Neural cell (in vitro differentiated cells): ENCODE results near the gene RITA1. TPM values are rescaled to one million over a fixed set of nuclear protein-coding genes. Genes with fewer than 3 reads are reported as not detected.

ENCODE experiments used
- H2AFZ ChIP-seq: fragments of 200-600, 300-800 bp; sonication (generic), shearing (Covaris generic); 2 replicates; pipeline ENCODE4 v1.6.0; 2014; ENCODE audit warnings: low read depth, mild to moderate bottlenecking, antibody characterized with exemption, low read length, moderate library complexity
- H3F3A ChIP-seq: fragments of 200-600 bp; shearing (Covaris generic); 2 replicates; pipeline ENCODE4 v1.6.1; 2016; ENCODE audit warnings: mild to moderate bottlenecking, moderate library complexity, mixed read lengths, antibody characterized with exemption, low read length; ENCODE audit not compliant: insufficient read depth, poor library complexity, severe bottlenecking
- H3K27ac ChIP-seq: fragments of 200-600, 300-800 bp; sonication (generic), shearing (Covaris generic); 2 replicates; pipeline ENCODE4 v1.5.1; 2014; ENCODE audit warnings: mild to moderate bottlenecking, low read length, moderate library complexity
- H3K27me3 ChIP-seq: fragments of 300-800, 200-600 bp; sonication (generic), shearing (Covaris generic); 2 replicates; pipeline ENCODE4 v1.6.0; 2014; ENCODE audit warnings: mild to moderate bottlenecking, low read depth, low read length, moderate library complexity; ENCODE audit not compliant: insufficient read depth
- H3K36me3 ChIP-seq: fragments of 300-800, 200-600 bp; sonication (generic), shearing (Covaris generic); 2 replicates; pipeline ENCODE4 v1.5.1; 2014; ENCODE audit warnings: mild to moderate bottlenecking, antibody characterized with exemption, low read length, moderate library complexity; ENCODE audit not compliant: insufficient read depth
- H3K4me2 ChIP-seq: fragments of 300-800, 200-600 bp; sonication (generic), shearing (Covaris generic); 2 replicates; pipeline ENCODE4 v1.6.0; 2014; ENCODE audit warnings: mild to moderate bottlenecking, low read length
- H3K4me3 ChIP-seq: fragments of 300-800, 200-600 bp; sonication (generic), shearing (Covaris generic); 2 replicates; pipeline ENCODE4 v1.5.1; 2014; ENCODE audit warnings: mild to moderate bottlenecking, low read length, moderate library complexity
- H3K79me2 ChIP-seq: fragments of 200-600 bp; shearing (Covaris generic); replicated peaks from 2 replicates; pipeline ENCODE4 v1.6.0; 2014; ENCODE audit warnings: mild to moderate bottlenecking, low read length, moderate library complexity; ENCODE audit not compliant: insufficient read depth
- H3K9ac ChIP-seq: fragments of 300-800, 200-600 bp; sonication (generic), shearing (Covaris generic); 2 replicates; pipeline ENCODE4 v1.6.1; 2016; ENCODE audit warnings: mild to moderate bottlenecking, low read length, mixed read lengths
- H3K9me2 ChIP-seq: fragments of 200-600 bp; shearing (Covaris generic); 2 replicates; pipeline ENCODE4 v1.6.1; 2016; ENCODE audit warnings: mild to moderate bottlenecking, low read length, mixed read lengths; ENCODE audit not compliant: insufficient read depth
- H3K9me3 ChIP-seq: fragments of 200-600, 300-800 bp; sonication (generic), shearing (Covaris generic); 2 replicates; pipeline ENCODE4 v1.6.1; 2016; ENCODE audit warnings: mild to moderate bottlenecking, mixed run types, low read length, moderate library complexity, mixed read lengths
- H4K20me1 ChIP-seq: fragments of 200-600 bp; shearing (Covaris generic); 2 replicates; pipeline ENCODE4 v1.6.1; 2016; ENCODE audit warnings: mild to moderate bottlenecking, mixed run types; ENCODE audit not compliant: insufficient read depth
- EP300 ChIP-seq: fragments of 450-650 bp; conservative IDR thresholded peaks from 2 replicates; pipeline ENCODE4 v1.6.1; 2014; ENCODE audit warnings: antibody characterized with exemption, mild to moderate bottlenecking, moderate library complexity; ENCODE audit not compliant: poor library complexity, severe bottlenecking
- EZH2 ChIP-seq: fragments of 200-600, 300-800 bp; shearing (Covaris generic), sonication (generic); IDR thresholded peaks from 2 replicates; pipeline ENCODE4 v1.6.1; 2014; ENCODE audit warnings: antibody characterized with exemption, low read length, borderline replicate concordance, mild to moderate bottlenecking; ENCODE audit not compliant: insufficient read depth, poor library complexity, severe bottlenecking
- MXI1 ChIP-seq: fragments of 450-650 bp; conservative IDR thresholded peaks from 2 replicates; pipeline ENCODE4 v1.6.1; 2014; ENCODE audit warnings: antibody characterized with exemption, mild to moderate bottlenecking; ENCODE audit not compliant: poor library complexity, severe bottlenecking
- POLR2AphosphoS5 ChIP-seq: IDR thresholded peaks from 2 replicates; pipeline ENCODE4 v1.6.1; 2012
- RAD21 ChIP-seq: fragments of 450-650 bp; conservative IDR thresholded peaks from 2 replicates; pipeline ENCODE4 v1.6.1; 2014; ENCODE audit warnings: antibody characterized with exemption, mild to moderate bottlenecking, moderate library complexity
- REST ChIP-seq: IDR thresholded peaks from 2 replicates; pipeline ENCODE4 v1.6.1; 2012; ENCODE audit warnings: borderline replicate concordance
- SMC3 ChIP-seq: fragments of 450-650 bp; conservative IDR thresholded peaks from 2 replicates; pipeline ENCODE4 v1.6.1; 2014; ENCODE audit warnings: antibody characterized with exemption, mild to moderate bottlenecking, moderate library complexity; ENCODE audit not compliant: poor library complexity
- TAF1 ChIP-seq: IDR thresholded peaks from 2 replicates; pipeline ENCODE4 v1.6.1; 2012; ENCODE audit warnings: low read depth
- polyA plus RNA-seq: library from polyadenylated mRNA; depleted of rRNA; stranded (reverse); fragments of >200 nt; gene quantifications from 2 replicates; pipeline ENCODE4 v1.2.3, GENCODE V29; 2014
- TF ChIP-seq, protein P1 (sequence below): fragments of 450-650 bp; IDR thresholded peaks from 2 replicates; pipeline ENCODE4 v1.5.1; 2014; ENCODE audit warnings: antibody characterized with exemption, mild to moderate bottlenecking, moderate library complexity; ENCODE audit not compliant: poor library complexity, severe bottlenecking

The RITA1 gene
- polyA plus RNA-seq, 1 donor from 2014 or later = 23.3 TPM

DNA sequence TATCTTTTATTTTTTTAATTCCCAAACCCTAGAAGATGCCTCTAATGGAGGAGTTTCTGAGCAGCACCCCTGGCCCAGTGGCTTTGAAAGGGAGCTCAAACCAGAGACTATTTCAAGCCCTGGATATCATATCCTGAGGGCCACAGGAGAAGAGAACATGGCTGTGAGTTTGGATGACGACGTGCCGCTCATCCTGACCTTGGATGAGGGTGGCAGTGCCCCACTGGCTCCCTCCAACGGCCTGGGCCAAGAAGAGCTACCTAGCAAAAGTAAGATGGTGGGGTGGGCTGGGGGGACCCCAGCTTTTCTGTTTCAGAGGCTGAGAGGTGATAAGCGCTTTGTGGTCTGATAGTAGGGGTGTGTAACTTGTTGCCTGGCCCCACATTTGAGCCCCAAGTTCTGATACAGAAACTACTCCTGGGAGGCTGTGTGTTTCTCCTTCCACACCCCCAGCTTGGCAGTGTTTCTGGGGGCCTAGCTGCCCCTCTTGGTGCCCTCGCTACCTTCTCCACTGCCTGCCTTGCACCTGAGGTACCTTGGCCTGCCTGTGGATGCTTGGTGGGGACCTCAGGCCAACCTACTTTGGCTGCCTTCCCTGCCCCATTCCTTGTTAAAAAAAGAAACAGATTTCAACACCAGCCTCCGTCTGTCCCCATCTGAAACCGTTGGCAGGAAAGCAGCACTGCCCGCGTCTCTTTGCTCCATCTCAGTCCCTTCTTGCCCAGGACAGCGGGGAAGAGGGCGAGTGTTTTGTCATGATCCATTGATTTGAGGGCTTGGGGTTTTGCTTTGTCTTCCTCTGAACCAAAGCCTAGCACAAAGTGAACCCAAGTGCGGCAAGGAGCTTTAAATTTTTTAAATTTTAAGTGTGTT is 41.4 kb downstream of the RITA1 start:
- H3K4me3 ChIP-seq = no peak overlapping the region
- no peaks in the 10 kb centered on the region for H4K20me1 ChIP-seq
- H3K9me2 ChIP-seq = no peaks in the 10 kb centered on the region
- H3F3A ChIP-seq = no peaks in the 10 kb centered on the region
- no peak for TF ChIP-seq EP300
- no peak for TF ChIP-seq EZH2
- no peak for TF ChIP-seq RAD21
- no peak for TF ChIP-seq POLR2AphosphoS5
- TF ChIP-seq MXI1 = no peak
- TF ChIP-seq TAF1 = no peak
- TF ChIP-seq REST = no peak
- TF ChIP-seq, protein P1, sequence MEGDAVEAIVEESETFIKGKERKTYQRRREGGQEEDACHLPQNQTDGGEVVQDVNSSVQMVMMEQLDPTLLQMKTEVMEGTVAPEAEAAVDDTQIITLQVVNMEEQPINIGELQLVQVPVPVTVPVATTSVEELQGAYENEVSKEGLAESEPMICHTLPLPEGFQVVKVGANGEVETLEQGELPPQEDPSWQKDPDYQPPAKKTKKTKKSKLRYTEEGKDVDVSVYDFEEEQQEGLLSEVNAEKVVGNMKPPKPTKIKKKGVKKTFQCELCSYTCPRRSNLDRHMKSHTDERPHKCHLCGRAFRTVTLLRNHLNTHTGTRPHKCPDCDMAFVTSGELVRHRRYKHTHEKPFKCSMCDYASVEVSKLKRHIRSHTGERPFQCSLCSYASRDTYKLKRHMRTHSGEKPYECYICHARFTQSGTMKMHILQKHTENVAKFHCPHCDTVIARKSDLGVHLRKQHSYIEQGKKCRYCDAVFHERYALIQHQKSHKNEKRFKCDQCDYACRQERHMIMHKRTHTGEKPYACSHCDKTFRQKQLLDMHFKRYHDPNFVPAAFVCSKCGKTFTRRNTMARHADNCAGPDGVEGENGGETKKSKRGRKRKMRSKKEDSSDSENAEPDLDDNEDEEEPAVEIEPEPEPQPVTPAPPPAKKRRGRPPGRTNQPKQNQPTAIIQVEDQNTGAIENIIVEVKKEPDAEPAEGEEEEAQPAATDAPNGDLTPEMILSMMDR = no peak
- TF ChIP-seq SMC3 = no peak
- H3K4me2 ChIP-seq = no peak overlapping the region
- H3K9me3 ChIP-seq = peaks cover 6% of the 10 kb centered on the region
- no peak overlapping the region for H3K27ac ChIP-seq
- no peaks in the 10 kb centered on the region for H3K79me2 ChIP-seq
- H3K36me3 ChIP-seq = no peaks in the 10 kb centered on the region
- no peaks in the 10 kb centered on the region for H3K27me3 ChIP-seq
- no peak overlapping the region for H2AFZ ChIP-seq
- no peak overlapping the region for H3K9ac ChIP-seq

DNA sequence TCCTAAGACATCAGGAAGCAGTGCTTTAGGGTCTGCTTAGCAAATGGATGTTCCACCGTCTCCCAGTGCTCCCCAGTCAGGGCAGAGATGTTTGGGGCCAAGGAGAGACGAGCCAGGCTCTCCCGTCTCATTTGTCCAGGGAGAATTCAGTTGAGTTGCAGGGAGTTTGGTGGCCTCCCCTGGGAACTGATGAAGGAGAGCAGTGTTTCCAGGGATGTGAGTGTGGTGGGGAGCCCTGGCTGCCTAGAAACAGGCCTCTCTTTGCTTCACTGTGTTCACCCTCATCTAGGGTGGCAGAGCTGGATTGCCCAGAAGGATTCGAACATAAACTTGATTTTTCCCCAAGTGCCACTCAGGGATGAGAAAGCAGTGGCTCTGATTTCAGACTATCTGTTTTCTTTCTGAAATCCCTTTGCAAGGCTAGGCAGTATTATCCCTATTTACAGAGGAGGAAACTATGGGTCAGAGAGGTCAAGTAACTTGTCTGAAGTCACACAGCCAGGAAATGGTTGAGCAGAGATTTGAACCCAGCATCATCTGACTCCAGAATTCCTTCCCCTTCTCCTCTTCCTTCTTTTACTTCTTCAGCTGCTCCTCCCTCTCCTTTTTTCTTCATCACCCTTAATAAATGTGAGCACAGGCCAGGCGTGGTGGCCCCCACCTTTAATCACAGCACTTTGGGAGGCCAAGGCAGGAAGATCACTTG is 42.3 kb downstream of the RITA1 start:
- H3K27ac ChIP-seq = no peak overlapping the region
- H3K4me3 ChIP-seq = no peak overlapping the region
- H2AFZ ChIP-seq = no peak overlapping the region
- no peak overlapping the region for H3K9ac ChIP-seq
- H4K20me1 ChIP-seq = no peaks in the 10 kb centered on the region
- TF ChIP-seq REST (no peak), POLR2AphosphoS5 (no peak), RAD21 (no peak), EZH2 (no peak), EP300 (no peak), TAF1 (no peak), MXI1 (no peak), SMC3 (no peak)
- TF ChIP-seq, protein P1 = no peak
- H3K79me2 ChIP-seq = no peaks in the 10 kb centered on the region
- no peaks in the 10 kb centered on the region for H3F3A ChIP-seq
- no peak overlapping the region for H3K4me2 ChIP-seq
- H3K9me3 ChIP-seq = peaks cover 6% of the 10 kb centered on the region
- H3K36me3 ChIP-seq = no peaks in the 10 kb centered on the region
- no peaks in the 10 kb centered on the region for H3K27me3 ChIP-seq
- no peaks in the 10 kb centered on the region for H3K9me2 ChIP-seq
